ENCODE measurements around the gene MYB. TPM values are rescaled to one million over a fixed set of nuclear protein-coding genes. Genes with fewer than 3 reads are reported as not detected.

The MYB gene
- total and polyA plus RNA-seq, 2 experiments from 2014 or later, result 0.10 to 1.2 TPM

DNA sequence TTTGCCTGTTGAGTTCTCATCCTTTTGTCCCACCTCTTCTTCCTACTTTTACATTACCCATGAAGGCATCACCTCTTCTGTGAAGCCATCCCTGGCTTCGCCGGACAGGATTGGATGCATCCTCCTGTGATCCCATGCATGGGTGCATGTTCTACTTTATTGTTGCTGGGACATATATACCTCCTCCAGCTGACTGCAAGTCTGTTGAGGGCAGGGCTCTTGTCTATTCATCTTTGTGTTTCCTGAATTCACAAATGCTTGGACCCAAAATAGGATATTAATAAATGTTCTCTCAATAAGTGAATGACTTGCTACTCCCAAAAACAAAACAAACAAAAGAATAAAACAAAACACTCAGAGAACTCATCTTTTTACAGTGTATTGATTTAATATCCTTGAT, 5.1 kb downstream of the MYB start:
- Histone ChIP-seq H3K27me3 (replicated peaks; ENCODE audit: insufficient read depth) (peaks cover 20% of the 10 kb centered on the region), H3K27ac (no peak overlapping the region), H3K36me3 (ENCODE audit: low read depth) (no peaks in the 10 kb centered on the region), H3K4me3 (no peak overlapping the region), H3K9ac (no peak overlapping the region), H2AFZ (no peak overlapping the region), H3K9me3 (ENCODE audit: low read depth) (no peaks in the 10 kb centered on the region), H3K9me2 (ENCODE audit: insufficient read depth) (no peaks in the 10 kb centered on the region), H3K79me2 (ENCODE audit: insufficient read depth) (no peaks in the 10 kb centered on the region), H4K20me1 (ENCODE audit: insufficient read depth) (no peaks in the 10 kb centered on the region), H3F3A (ENCODE audit: insufficient read depth) (no peaks in the 10 kb centered on the region), H3K4me2 (ENCODE audit: unreplicated experiment) (no peak overlapping the region), H3K4me1 (ENCODE audit: insufficient read depth) (0 out of 2 replicates have a peak, but pooled peaks cover 5% of the 10 kb centered on the region)
- TF ChIP-seq EZH2phosphoT487 (IDR thresholded peaks at IDR 0.05; ENCODE audit: insufficient read depth, low read depth), result no peak
- no peak for TF ChIP-seq EZH2 (IDR thresholded peaks at IDR 0.05; ENCODE audit: insufficient read depth, poor library complexity, severe bottlenecking)
- no peak for DNase-seq
- in situ Hi-C loops (cut with MboI), result no loop called here
- WGBS, 2 experiments (ENCODE audit: low coverage in 1 of 2, low lambda C conversion rate in 2 of 2, missing lambda C conversion rate in 2 of 2), result 97% methylated on average over 2 of the region's 2 CpGs

DNA sequence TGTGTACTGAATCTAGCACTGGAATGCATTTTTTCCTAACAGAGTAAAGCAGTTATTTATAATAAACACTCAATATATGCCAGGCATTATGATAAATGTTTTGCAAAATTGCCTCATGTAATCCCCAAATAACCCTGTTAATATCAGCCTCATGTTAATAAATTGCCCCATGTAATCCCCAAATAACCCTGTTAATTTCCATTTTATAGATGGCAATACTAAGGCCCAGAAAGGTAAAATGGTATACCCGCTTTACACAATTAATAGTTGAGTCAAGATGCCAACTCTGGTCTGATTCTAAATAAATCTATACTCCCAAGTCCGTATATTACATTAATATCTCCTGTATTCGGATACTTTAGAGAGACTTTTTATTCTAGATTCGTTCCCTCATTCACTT, 6.3 kb downstream of the MYB start:
- TF ChIP-seq EZH2 (IDR thresholded peaks at IDR 0.05; ENCODE audit: insufficient read depth, poor library complexity, severe bottlenecking), result no peak
- no peak for TF ChIP-seq EZH2phosphoT487 (IDR thresholded peaks at IDR 0.05; ENCODE audit: insufficient read depth, low read depth)
- Histone ChIP-seq H3K27ac (no peak overlapping the region), H3K4me2 (ENCODE audit: unreplicated experiment) (no peak overlapping the region), H3K79me2 (ENCODE audit: insufficient read depth) (no peaks in the 10 kb centered on the region), H3K27me3 (replicated peaks; ENCODE audit: insufficient read depth) (peaks cover 20% of the 10 kb centered on the region), H4K20me1 (ENCODE audit: insufficient read depth) (no peaks in the 10 kb centered on the region), H3K9me3 (ENCODE audit: low read depth) (no peaks in the 10 kb centered on the region), H3K4me1 (ENCODE audit: insufficient read depth) (0 out of 2 replicates have a peak, but pooled peaks cover 5% of the 10 kb centered on the region), H3K36me3 (ENCODE audit: low read depth) (no peaks in the 10 kb centered on the region), H2AFZ (no peak overlapping the region), H3F3A (ENCODE audit: insufficient read depth) (no peaks in the 10 kb centered on the region), H3K4me3 (no peak overlapping the region), H3K9me2 (ENCODE audit: insufficient read depth) (no peaks in the 10 kb centered on the region), H3K9ac (no peak overlapping the region)
- in situ Hi-C loops (cut with MboI), result no loop called here
- 88 to 93% methylated on average over 4 of the region's 4 CpGs for WGBS, 2 experiments (ENCODE audit: low coverage in 1 of 2, low lambda C conversion rate in 2 of 2, missing lambda C conversion rate in 2 of 2)
- no peak for DNase-seq

DNA sequence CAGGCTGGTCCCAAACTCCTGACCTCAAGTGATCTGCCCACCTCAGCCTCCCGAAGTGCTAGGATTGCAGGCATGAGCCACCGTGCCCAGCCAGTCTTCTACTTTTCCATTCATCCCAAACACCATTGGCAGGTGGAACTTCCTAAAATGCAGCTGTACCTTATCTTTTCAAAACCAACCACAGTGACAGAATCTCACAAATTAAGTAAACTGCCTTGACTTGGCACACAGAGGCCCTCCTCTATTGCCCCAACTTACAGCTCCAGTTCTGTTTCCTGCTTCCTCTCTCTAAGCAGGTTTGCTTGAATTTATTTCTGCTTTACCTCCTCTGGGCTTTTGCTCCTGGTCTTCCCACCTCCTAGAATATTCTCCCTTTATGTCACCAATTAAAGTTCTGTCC, 7.6 kb downstream of the MYB start:
- no peak overlapping the region for H2AFZ ChIP-seq
- H3K4me3 ChIP-seq, result no peak overlapping the region
- no peaks in the 10 kb centered on the region for H3F3A ChIP-seq (ENCODE audit: insufficient read depth)
- H3K4me1 ChIP-seq (ENCODE audit: insufficient read depth), result no peaks in the 10 kb centered on the region
- TF ChIP-seq EZH2 (IDR thresholded peaks at IDR 0.05; ENCODE audit: insufficient read depth, poor library complexity, severe bottlenecking), result no peak
- TF ChIP-seq EZH2phosphoT487 (IDR thresholded peaks at IDR 0.05; ENCODE audit: insufficient read depth, low read depth), result no peak
- H3K27me3 ChIP-seq (replicated peaks; ENCODE audit: insufficient read depth), result peaks cover 11% of the 10 kb centered on the region
- H3K9ac ChIP-seq, result no peak overlapping the region
- H3K9me2 ChIP-seq (ENCODE audit: insufficient read depth), result no peaks in the 10 kb centered on the region
- no peak overlapping the region for H3K27ac ChIP-seq
- no peak for DNase-seq
- in situ Hi-C loops (cut with MboI), result no loop called here
- no peak overlapping the region for H3K4me2 ChIP-seq (ENCODE audit: unreplicated experiment)
- no peaks in the 10 kb centered on the region for H3K36me3 ChIP-seq (ENCODE audit: low read depth)
- H3K79me2 ChIP-seq (ENCODE audit: insufficient read depth), result no peaks in the 10 kb centered on the region
- H3K9me3 ChIP-seq (ENCODE audit: low read depth), result no peaks in the 10 kb centered on the region
- 96 to 97% methylated on average over 2 of the region's 2 CpGs for WGBS, 2 experiments (ENCODE audit: low coverage in 1 of 2, low lambda C conversion rate in 2 of 2, missing lambda C conversion rate in 2 of 2)
- H4K20me1 ChIP-seq (ENCODE audit: insufficient read depth), result no peaks in the 10 kb centered on the region

DNA sequence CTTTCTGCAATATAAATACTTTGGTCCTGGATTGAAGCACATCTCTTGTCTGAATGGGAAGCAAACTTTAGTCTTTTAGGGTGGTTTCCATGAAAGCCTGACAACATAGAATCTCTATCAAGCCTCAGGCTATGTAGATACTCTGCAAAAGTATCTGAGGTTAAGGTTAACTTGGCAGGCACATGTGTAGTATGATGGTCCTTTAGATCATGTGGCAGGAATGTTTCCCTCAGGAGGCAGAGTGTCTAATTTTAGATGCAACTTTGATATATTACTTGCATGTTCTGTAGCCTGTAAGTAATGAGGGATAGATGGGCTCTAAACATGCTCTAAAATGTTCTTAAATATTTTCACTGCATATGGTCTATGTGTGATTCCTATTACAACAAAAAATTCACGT, 8.2 kb downstream of the MYB start:
- DNase-seq, result no peak
- in situ Hi-C loops (cut with MboI), result no loop called here
- no peak overlapping the region for H3K27ac ChIP-seq
- TF ChIP-seq EZH2phosphoT487 (IDR thresholded peaks at IDR 0.05; ENCODE audit: insufficient read depth, low read depth), result no peak
- no peak for TF ChIP-seq EZH2 (IDR thresholded peaks at IDR 0.05; ENCODE audit: insufficient read depth, poor library complexity, severe bottlenecking)
- no peak overlapping the region for H2AFZ ChIP-seq
- 61 to 83% methylated on average over 1 of the region's 1 CpG for WGBS, 2 experiments (ENCODE audit: low coverage in 1 of 2, low lambda C conversion rate in 2 of 2, missing lambda C conversion rate in 2 of 2)
- H3F3A ChIP-seq (ENCODE audit: insufficient read depth), result no peaks in the 10 kb centered on the region
- no peaks in the 10 kb centered on the region for H4K20me1 ChIP-seq (ENCODE audit: insufficient read depth)
- no peaks in the 10 kb centered on the region for H3K36me3 ChIP-seq (ENCODE audit: low read depth)
- H3K27me3 ChIP-seq (replicated peaks; ENCODE audit: insufficient read depth), result peaks cover 5% of the 10 kb centered on the region
- H3K4me1 ChIP-seq (ENCODE audit: insufficient read depth), result no peaks in the 10 kb centered on the region
- H3K4me3 ChIP-seq, result no peak overlapping the region
- no peaks in the 10 kb centered on the region for H3K9me3 ChIP-seq (ENCODE audit: low read depth)
- H3K9me2 ChIP-seq (ENCODE audit: insufficient read depth), result no peaks in the 10 kb centered on the region
- H3K9ac ChIP-seq, result no peak overlapping the region
- H3K4me2 ChIP-seq (ENCODE audit: unreplicated experiment), result no peak overlapping the region
- H3K79me2 ChIP-seq (ENCODE audit: insufficient read depth), result no peaks in the 10 kb centered on the region

Measured in GM23248 (cell line).